Smooth muscle cell of bladder (primary cell): ENCODE results near the gene STIL. TPM values are rescaled to one million over a fixed set of nuclear protein-coding genes. Genes with fewer than 3 reads are reported as not detected.

Source experiments
- total RNA-seq: library from RNA; depleted of rRNA; stranded (reverse); fragments of >200 nt; gene quantifications from 2 replicates; pipeline ENCODE4 v1.2.3, GENCODE V29; 2014

STIL gene
- total RNA-seq = 1.7 and 2.6 TPM in 2 replicates

GRCh38 chr1:47313915-47314664 is at the start of gene STIL:
TSS of gene STIL (minus strand) at chr1:47314147. CDS start at chr1:47310319, 3,828 bp downstream.

DNA sequence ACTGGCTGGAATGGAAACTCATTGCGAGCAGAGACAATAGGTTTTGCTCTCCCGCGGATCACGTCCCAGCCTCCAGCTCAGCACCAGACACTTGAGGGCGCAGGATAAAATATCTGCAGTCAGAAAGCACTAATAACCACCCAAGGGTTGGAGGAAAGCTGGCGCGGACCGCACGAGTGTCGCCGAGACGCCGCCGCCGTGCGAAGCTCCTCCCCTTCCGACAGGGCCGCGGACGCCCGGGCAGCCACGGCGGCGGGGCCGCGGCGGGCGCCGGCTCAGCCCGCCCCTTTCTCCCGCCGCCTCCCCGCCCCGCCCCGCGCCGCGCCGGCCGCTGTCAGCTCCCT is 19.6 kb upstream of the STIL start, which contains the start of gene CMPK1:
Gene CMPK1, plus strand, starts transcription at position 213 of the 344 bp plus-strand sequence. CDS start 156 bp downstream, outside the sequence.

DNA sequence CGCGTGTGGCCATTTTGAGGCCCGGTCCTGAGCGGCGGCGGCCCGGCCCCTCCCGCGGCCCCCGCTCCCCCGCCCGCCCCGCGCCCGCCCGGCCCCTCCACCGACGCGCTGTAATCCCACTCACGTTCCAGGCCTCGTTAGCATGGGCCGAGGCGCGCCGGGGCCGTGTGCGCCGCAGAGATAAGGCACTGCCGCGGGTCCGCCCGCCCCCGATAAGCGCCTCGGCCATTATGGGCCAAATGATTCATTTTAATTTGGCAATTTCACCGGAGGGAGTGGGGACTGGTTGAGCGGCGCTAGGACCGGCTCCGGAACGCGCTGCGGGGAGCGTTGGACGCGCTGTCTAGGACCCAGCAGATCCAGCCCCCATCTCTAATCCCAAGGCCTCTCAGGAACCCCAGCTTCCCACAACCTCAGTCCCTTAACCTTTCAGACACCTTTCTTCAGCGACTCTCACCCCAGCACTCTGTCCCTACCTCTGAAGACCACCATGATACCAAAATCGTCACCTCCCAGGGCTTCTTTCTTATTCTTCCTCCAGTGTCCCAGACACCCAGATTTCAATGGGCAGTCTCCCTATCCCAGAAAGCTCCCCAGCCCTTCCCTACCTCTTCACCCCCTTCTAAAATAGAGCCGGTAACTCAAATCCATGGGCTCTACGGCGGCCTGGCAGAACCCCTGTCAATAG is 81.6 kb downstream of the STIL start, which contains the start of gene TAL1:
Gene TAL1, minus strand, starts transcription at position 39 of the 688 bp plus-strand sequence. CDS start 6,337 bp downstream, outside the sequence.

Other genes with a start within 250 kb of the STIL start
- not detected in 2 replicates for gene CYP4Z1, start 246.9 kb downstream of the STIL start, total RNA-seq
- gene CYP4A22, start 176.7 kb downstream of the STIL start, total RNA-seq = not detected in 2 replicates
- gene PDZK1IP1, start 124.1 kb downstream of the STIL start, total RNA-seq = not detected in 2 replicates
- gene TAL1, start 81.9 kb downstream of the STIL start, total RNA-seq = under 0.01 TPM in 2 replicates
- 89.6 and 106 TPM in 2 replicates for gene CMPK1, start 19.6 kb upstream of the STIL start, total RNA-seq
- gene FOXE3, start 102.1 kb upstream of the STIL start, total RNA-seq = not detected in 2 replicates
- under 0.01 TPM in 1 of 2 replicates, not detected in the other for gene FOXD2, start 123.9 kb upstream of the STIL start, total RNA-seq